Nephron (organoid): ENCODE measurements around the gene HDAC10.
A peak's percentile ranks its signal among the peaks of the same experiment; 100 is the strongest.

Experiments
- H3K27ac Mint-ChIP-seq, 3 experiments: 2 replicates each; pipeline ENCODE4 v1.8.0; 2020; ENCODE audit warnings: mixed read lengths in 3 of 3, mild to moderate bottlenecking in 2 of 3, moderate library complexity in 1 of 3
- H3K27me3 Mint-ChIP-seq: 2 replicates; pipeline ENCODE4 v1.8.0; 2021; ENCODE audit warnings: low read depth, mild to moderate bottlenecking, moderate library complexity, mixed read lengths
- H3K36me3 Mint-ChIP-seq: 2 replicates; pipeline ENCODE4 v1.8.0; 2020; ENCODE audit warnings: low read depth, mixed read lengths
- H3K4me1 Mint-ChIP-seq: 2 replicates; pipeline ENCODE4 v1.8.0; 2020; ENCODE audit warnings: mixed read lengths
- H3K4me3 Mint-ChIP-seq, 3 experiments: 2 replicates each; pipeline ENCODE4 v1.8.0; 2020; ENCODE audit warnings: mild to moderate bottlenecking in 3 of 3, mixed read lengths in 3 of 3, moderate library complexity in 2 of 3
- H3K9me3 Mint-ChIP-seq: 2 replicates; pipeline ENCODE4 v1.8.0; 2020; ENCODE audit warnings: mixed read lengths
- TF ChIP-seq, protein P1 (sequence below), 3 experiments: fragments of 200-600 bp; sonication (generic); IDR thresholded peaks; one replicate each; pipeline ENCODE4 v1.5.0; 2021; ENCODE audit warnings: antibody characterized with exemption in 3 of 3; ENCODE audit not compliant: unreplicated experiment in 3 of 3

HDAC10 gene

DNA sequence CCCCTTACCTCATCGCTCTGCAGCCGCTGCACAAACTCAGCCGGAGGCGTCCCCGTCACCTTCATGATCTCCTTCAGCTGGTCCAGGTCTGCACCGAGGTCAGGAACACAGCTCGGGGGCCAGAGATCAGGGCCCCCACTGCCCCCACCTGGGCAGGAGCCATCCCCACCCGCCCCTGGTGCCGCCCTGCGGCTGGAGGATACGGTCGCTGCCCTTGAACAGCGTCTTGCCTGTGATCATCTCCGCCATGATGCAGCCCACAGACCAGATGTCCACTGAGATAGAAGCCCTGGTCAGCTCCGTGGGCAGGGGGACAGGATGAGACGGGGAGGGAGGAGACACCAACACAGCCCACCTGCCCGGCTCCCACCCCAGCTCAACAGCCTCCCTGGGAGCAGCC, 4.5 kb upstream of the HDAC10 start:
- Mint-ChIP-seq H3K4me1 (no peaks in the 10 kb centered on the region), H3K9me3 (no peaks in the 10 kb centered on the region), H3K4me3 (no peak overlapping the region), H3K36me3 (no peaks in the 10 kb centered on the region), H3K27ac (no peak overlapping the region), H3K27me3 (no peaks in the 10 kb centered on the region)
- TF ChIP-seq, protein P1, sequence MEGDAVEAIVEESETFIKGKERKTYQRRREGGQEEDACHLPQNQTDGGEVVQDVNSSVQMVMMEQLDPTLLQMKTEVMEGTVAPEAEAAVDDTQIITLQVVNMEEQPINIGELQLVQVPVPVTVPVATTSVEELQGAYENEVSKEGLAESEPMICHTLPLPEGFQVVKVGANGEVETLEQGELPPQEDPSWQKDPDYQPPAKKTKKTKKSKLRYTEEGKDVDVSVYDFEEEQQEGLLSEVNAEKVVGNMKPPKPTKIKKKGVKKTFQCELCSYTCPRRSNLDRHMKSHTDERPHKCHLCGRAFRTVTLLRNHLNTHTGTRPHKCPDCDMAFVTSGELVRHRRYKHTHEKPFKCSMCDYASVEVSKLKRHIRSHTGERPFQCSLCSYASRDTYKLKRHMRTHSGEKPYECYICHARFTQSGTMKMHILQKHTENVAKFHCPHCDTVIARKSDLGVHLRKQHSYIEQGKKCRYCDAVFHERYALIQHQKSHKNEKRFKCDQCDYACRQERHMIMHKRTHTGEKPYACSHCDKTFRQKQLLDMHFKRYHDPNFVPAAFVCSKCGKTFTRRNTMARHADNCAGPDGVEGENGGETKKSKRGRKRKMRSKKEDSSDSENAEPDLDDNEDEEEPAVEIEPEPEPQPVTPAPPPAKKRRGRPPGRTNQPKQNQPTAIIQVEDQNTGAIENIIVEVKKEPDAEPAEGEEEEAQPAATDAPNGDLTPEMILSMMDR (IDR thresholded peaks at IDR 0.05; ENCODE audit: unreplicated experiment in 3 of 3): no peak

DNA sequence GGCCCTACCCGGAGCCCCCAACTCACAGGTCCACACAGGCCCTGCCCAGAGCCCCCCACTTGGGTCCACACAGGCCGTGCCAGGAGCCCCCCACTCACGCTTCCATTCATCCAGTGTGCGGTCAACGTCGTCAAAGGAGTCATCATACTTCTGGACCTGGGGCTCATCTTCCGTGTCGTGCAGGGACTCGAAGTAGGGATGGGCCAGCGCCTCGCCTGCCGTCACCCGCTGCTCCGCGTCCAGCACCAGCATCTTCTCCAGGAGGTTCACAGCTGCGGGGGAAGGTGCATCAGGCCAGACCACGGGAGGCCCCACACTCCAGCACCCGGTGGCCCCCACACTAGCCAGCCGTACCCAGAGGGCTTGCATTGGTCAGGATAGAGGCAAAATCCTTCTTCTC, 4.0 kb upstream of the HDAC10 start:
- Mint-ChIP-seq H3K27ac (no peak overlapping the region), H3K4me1 (no peaks in the 10 kb centered on the region), H3K27me3 (no peaks in the 10 kb centered on the region), H3K9me3 (no peaks in the 10 kb centered on the region), H3K4me3 (no peak overlapping the region), H3K36me3 (no peaks in the 10 kb centered on the region)
- TF ChIP-seq, protein P1 (IDR thresholded peaks at IDR 0.05; ENCODE audit: unreplicated experiment in 3 of 3): no peak

DNA sequence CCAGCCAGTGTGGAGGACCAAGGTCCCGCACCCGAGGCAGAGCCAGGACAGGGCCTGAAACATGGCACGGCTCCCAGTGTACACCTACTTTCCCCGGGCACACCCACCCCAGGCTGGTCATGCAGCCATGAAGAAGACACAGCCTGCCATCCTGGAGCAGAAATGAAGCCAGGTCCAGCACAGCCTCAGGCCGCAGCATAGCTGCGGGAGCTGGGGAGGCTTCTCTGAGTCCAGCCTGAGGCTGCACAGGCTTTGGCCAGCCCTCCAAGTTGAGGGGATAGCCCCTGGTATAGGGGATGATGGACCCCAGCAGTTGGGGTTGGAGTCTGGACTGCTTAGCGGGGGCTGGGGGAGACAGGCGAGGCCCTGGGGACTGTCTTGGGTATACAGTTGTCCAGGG, 2.9 kb upstream of the HDAC10 start:
- H3K27ac Mint-ChIP-seq: no peak overlapping the region
- no peaks in the 10 kb centered on the region for H3K9me3 Mint-ChIP-seq
- H3K36me3 Mint-ChIP-seq: no peaks in the 10 kb centered on the region
- no peak overlapping the region for H3K4me3 Mint-ChIP-seq
- H3K4me1 Mint-ChIP-seq: no peaks in the 10 kb centered on the region
- no peaks in the 10 kb centered on the region for H3K27me3 Mint-ChIP-seq
- TF ChIP-seq, protein P1 (IDR thresholded peaks at IDR 0.05; ENCODE audit: unreplicated experiment in 3 of 3): no peak

DNA sequence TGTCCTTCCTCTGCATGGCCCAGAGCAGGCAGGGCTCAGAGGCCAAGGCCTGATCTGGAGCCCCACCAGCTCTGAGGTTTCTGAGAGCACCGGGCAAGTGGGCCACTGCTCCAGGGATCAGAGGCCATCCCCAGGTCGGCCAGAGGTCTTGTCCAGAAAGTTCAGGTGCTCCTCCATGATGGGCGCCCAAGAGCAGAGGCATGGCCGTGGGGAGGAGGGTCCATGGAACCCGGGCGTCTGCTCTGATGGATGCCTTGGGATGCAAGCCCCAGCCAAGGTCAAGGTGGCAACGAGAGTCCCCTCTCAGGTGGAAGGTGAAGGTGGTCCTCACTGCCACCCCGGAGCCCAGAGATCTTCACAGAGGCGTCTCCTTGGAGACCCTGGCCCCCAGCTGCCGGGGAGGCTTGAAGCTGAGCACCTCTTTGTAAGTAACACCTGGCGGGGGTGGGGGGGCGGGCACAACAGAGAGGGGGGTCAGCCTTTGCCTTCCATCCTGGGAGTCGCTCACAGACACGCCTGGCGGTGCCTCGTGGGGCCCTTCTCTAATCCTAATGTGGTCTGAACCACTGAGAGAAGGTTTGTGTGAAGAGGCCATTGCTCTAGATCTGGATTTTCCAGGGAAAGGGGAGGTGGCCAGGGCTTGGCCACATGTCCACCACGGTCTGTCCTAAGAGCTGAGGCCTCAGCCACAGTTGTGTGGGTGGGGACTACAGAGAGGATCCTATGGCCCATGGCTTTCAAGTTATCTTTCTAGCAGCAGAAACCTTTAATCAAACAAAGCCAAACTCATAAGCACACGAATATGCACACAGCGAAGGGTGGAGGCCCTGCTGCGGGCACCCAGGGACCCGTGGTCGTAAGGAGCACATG, 2.2 kb upstream of the HDAC10 start:
- Mint-ChIP-seq H3K4me1 (no peaks in the 10 kb centered on the region), H3K36me3 (no peaks in the 10 kb centered on the region), H3K27me3 (no peaks in the 10 kb centered on the region), H3K9me3 (no peaks in the 10 kb centered on the region), H3K4me3 (no peak overlapping the region), H3K27ac (no peak overlapping the region)
- TF ChIP-seq, protein P1 (IDR thresholded peaks at IDR 0.05; ENCODE audit: unreplicated experiment in 3 of 3): no peak

DNA sequence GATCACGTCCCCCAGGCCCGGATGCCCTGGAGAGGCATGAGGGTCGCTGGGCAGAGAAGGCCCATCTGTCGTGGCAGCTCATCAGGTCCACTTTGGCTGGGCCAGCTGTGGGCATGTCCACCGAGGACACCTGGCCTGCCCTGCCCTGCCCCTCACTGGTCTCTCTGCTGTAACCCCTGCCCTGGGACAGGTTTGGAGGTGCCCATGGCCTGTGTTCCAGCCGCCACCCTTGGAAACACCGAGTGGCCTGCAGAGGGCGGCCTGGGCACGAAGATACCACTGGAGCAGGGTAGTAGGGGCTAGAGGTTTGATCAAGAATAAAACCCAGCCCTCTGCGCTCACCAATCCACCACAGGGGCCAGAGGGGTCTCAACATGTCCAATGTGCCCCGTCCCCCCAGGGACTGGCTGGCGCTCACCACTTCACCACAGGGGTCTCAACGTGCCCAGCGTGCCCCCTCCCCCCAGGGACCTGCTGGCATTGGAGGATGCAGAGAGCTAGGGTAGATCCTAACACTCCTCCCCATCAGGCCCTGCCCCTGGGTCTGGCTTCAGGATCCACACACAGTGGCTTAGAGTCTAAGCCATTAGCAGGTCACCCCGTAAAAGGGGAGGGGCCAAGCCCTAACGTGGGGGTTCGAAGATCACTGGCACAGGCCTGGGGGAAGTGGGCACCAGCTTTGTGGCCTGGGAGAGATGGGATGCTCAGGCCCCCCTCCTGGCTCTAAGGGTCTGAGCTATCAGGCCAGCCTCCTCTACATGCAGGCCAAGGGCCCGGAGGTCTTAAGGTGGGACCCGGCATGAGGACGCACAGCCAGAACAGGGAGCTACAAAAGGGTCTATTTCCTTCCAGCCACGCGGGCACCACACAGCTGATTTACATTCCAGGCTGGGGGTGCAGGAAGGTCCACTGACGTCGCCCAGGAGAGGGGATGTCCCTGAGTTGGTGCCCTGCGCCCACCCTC, 1.3 kb upstream of the HDAC10 start:
- Mint-ChIP-seq H3K9me3 (no peaks in the 10 kb centered on the region), H3K4me3 (peak overlapping the region; percentile 40 to 75 (median 62))

More for the DNA sequence above, 1.3 kb upstream of the HDAC10 start:
- H3K4me1 Mint-ChIP-seq: no peaks in the 10 kb centered on the region
- no peaks in the 10 kb centered on the region for H3K36me3 Mint-ChIP-seq
- TF ChIP-seq, protein P1 (IDR thresholded peaks at IDR 0.05; ENCODE audit: unreplicated experiment in 3 of 3): peak; percentile 61 to 73 (median 62)
- H3K27me3 Mint-ChIP-seq: no peaks in the 10 kb centered on the region
- no peak overlapping the region for H3K27ac Mint-ChIP-seq
